Activated CD8-positive, alpha-beta T cell treated with anti-CD3 and anti-CD28 coated beads for 36 hours (primary cell): ENCODE measurements around the gene AUTS2. TPM values are rescaled to one million over a fixed set of nuclear protein-coding genes. Genes with fewer than 3 reads are reported as not detected.
"Not testable (repeated sequence)": the region's sequence is repeated elsewhere in the genome, so short reads cannot be mapped to it uniquely, and the experiment has no call there.

Source experiments
- ATAC-seq: fragments of 200-7000 bp; cut with Tn5 transposase; one replicate; pipeline ENCODE4 v1.10.0; 2021; ENCODE audit warnings: mild to moderate bottlenecking, moderate library complexity
- CTCF ChIA-PET: fragments of 350-600 bp; sonication (Branson Sonifier 250); formaldehyde crosslinking; loops from one replicate; lab custom pipeline; 2021; ENCODE audit warnings: antibody characterized with exemption; lab: Charles Lee
- POLR2A ChIA-PET: fragments of 350-600 bp; sonication (Branson Sonifier 250); formaldehyde crosslinking; loops from one replicate; lab custom pipeline; 2021; ENCODE audit warnings: antibody characterized with exemption; lab: Charles Lee
- DNase-seq: peaks from one replicate; pipeline ENCODE4 v3.0.0-alpha.2; 2020
- H3K27ac Mint-ChIP-seq: one replicate; pipeline ENCODE4 v1.8.0; 2021; ENCODE audit warnings: mild to moderate bottlenecking, mixed read lengths
- H3K27me3 Mint-ChIP-seq: one replicate; pipeline ENCODE4 v1.8.0; 2021; ENCODE audit warnings: mixed read lengths
- H3K36me3 Mint-ChIP-seq: one replicate; pipeline ENCODE4 v1.8.0; 2021; ENCODE audit warnings: low read depth, mixed read lengths
- H3K4me1 Mint-ChIP-seq: one replicate; pipeline ENCODE4 v1.8.0; 2021; ENCODE audit warnings: low read depth, mixed read lengths
- H3K4me3 Mint-ChIP-seq: one replicate; pipeline ENCODE4 v1.8.0; 2021; ENCODE audit warnings: mild to moderate bottlenecking, moderate library complexity, mixed read lengths
- H3K9me3 Mint-ChIP-seq: one replicate; pipeline ENCODE4 v1.8.0; 2021; ENCODE audit warnings: mixed read lengths
- intact Hi-C: fragments of 100-400 bp; cut with micrococcal nuclease; formaldehyde crosslinking; loops from one replicate; pipeline ENCODE4 v1.10.0; 2022
- total RNA-seq, 2 experiments: library from RNA; stranded (reverse); gene quantifications; one replicate each; pipeline ENCODE4 v1.2.3, GENCODE V29; 2021
- TF ChIP-seq, protein P1 (sequence below): fragments of 200-600 bp; IDR thresholded peaks from one replicate; pipeline ENCODE4 v1.8.0; 2022; ENCODE audit warnings: antibody characterized with exemption, mild to moderate bottlenecking

AUTS2 gene
- total RNA-seq, 2 experiments from 2014 or later: 3.1 to 3.3 TPM

DNA sequence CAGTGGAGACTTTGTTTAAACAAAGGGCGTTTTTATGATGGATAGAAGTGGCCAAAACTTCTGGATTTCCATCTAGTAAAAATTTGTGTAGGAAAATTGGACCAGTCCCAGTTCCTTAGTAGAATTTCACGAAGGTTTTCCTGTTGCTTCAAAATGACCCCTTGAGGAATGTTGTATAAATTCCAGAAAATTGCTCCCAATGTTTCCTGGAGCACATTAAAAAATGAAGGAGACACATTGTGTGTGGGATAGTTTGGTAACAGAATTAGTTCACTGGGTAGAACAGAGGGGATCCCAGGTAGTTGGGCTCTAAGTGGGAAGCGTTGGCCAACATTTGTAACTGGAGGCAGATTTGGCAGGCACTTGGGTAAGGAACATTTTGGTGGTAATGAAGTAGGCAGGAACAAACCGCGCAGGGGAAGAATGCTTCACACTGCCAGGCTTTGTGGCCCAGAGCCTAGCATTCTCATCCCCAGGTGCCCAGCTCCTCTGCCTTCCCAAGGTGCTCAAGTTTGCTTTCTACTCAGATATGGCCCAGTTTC, 758.6 kb downstream of the AUTS2 start:
- Mint-ChIP-seq H3K4me3 (no peak overlapping the region), H3K4me1 (peaks cover 4% of the 10 kb centered on the region), H3K36me3 (no peaks in the 10 kb centered on the region), H3K27ac (no peak overlapping the region), H3K27me3 (no peaks in the 10 kb centered on the region), H3K9me3 (no peaks in the 10 kb centered on the region)
- ChIA-PET POLR2A (no interaction called here), CTCF (no interaction called here)
- TF ChIP-seq, protein P1, sequence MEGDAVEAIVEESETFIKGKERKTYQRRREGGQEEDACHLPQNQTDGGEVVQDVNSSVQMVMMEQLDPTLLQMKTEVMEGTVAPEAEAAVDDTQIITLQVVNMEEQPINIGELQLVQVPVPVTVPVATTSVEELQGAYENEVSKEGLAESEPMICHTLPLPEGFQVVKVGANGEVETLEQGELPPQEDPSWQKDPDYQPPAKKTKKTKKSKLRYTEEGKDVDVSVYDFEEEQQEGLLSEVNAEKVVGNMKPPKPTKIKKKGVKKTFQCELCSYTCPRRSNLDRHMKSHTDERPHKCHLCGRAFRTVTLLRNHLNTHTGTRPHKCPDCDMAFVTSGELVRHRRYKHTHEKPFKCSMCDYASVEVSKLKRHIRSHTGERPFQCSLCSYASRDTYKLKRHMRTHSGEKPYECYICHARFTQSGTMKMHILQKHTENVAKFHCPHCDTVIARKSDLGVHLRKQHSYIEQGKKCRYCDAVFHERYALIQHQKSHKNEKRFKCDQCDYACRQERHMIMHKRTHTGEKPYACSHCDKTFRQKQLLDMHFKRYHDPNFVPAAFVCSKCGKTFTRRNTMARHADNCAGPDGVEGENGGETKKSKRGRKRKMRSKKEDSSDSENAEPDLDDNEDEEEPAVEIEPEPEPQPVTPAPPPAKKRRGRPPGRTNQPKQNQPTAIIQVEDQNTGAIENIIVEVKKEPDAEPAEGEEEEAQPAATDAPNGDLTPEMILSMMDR: no peak
- intact Hi-C loops: no loop called here
- DNase-seq (no peak), ATAC-seq (no peak)

DNA sequence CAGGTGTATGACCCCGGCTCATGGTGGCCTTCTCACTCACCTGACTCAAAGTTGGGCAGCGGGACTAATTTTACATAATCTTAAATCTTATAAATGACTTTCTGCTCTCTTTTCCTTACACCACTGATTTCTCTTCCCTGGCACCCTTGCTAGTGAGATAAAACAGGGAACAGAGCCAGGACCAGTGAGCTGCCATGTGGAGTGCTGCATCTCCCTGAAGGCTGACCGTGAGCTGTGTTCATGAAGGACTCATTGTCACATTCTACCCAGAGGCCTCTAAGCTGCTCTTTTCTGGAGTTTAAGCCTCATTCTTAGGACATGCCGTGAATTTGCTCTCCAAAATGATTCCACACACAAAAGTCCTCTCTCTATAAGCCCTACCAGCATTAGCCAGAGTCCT, 762.3 kb downstream of the AUTS2 start:
- Mint-ChIP-seq H3K27ac (no peak overlapping the region), H3K4me3 (no peak overlapping the region), H3K27me3 (peaks cover 6% of the 10 kb centered on the region), H3K9me3 (no peaks in the 10 kb centered on the region), H3K36me3 (no peaks in the 10 kb centered on the region), H3K4me1 (peaks cover 6% of the 10 kb centered on the region)
- TF ChIP-seq, protein P1: no peak
- DNase-seq (no peak), ATAC-seq (no peak)
- CTCF ChIA-PET: no interaction called here
- intact Hi-C loops: no loop called here
- POLR2A ChIA-PET: no interaction called here

DNA sequence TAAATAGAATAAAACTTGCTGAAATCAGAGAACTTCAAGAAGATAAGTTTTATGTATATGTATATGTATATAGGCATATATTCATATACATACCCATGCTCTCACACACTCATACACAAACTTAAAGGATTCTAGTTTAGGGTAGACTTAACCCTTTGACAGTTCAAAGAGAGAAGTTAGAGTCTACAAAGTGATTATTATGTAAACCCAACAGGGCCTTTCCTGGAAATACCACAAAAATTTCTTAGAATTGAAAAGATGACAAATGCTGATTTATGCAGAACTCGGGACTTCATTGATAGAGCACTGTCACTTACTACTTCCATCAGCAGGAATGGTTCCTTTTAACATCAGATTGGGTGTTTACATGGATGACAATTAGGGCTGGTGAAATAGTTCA, 763.5 kb downstream of the AUTS2 start:
- TF ChIP-seq, protein P1: no peak
- intact Hi-C loops: no loop called here
- H3K27ac Mint-ChIP-seq: no peak overlapping the region

GRCh38 chr7:70364393-70364792, 766.1 kb downstream of the AUTS2 start:
- intact Hi-C loops, ATAC-seq, H3K27ac Mint-ChIP-seq: not testable (repeated sequence)

More for the DNA sequence above, 763.5 kb downstream of the AUTS2 start:
- DNase-seq (no peak), ATAC-seq (peak; percentile 45)
- H3K9me3 Mint-ChIP-seq: no peaks in the 10 kb centered on the region
- H3K36me3 Mint-ChIP-seq: no peaks in the 10 kb centered on the region
- ChIA-PET POLR2A (no interaction called here), CTCF (no interaction called here)
- peaks cover 6% of the 10 kb centered on the region for H3K27me3 Mint-ChIP-seq
- H3K4me1 Mint-ChIP-seq: peaks cover 6% of the 10 kb centered on the region
- no peak overlapping the region for H3K4me3 Mint-ChIP-seq

DNA sequence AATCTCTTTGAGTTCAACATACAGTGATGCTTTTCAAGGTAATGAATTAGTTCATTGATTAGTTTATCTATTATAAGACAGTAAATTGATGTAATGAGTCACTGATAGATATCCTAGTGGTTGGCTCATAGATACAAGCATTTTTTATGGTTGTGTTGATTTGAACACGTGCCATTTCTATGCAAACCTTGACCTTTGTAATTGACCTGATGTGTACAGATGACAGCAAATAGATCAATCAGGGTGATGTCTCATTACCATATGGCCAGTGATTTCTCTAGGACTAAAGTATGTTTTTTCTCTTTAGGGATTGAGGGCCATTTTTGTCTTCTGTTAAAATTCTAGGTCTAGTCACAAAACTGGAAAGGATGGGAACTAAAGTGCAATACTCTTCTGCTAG, 773.4 kb downstream of the AUTS2 start:
- no peak overlapping the region for H3K27ac Mint-ChIP-seq
- H3K4me1 Mint-ChIP-seq: no peaks in the 10 kb centered on the region
- no peak for ATAC-seq
- DNase-seq: no peak
- no peaks in the 10 kb centered on the region for H3K36me3 Mint-ChIP-seq
- no peaks in the 10 kb centered on the region for H3K27me3 Mint-ChIP-seq
- intact Hi-C loops: no loop called here
- TF ChIP-seq, protein P1: no peak
- ChIA-PET POLR2A (no interaction called here), CTCF (no interaction called here)
- H3K4me3 Mint-ChIP-seq: no peak overlapping the region
- H3K9me3 Mint-ChIP-seq: no peaks in the 10 kb centered on the region

More at GRCh38 chr7:70364393-70364792, 766.1 kb downstream of the AUTS2 start:
- H3K4me1 Mint-ChIP-seq, H3K27me3 Mint-ChIP-seq, H3K9me3 Mint-ChIP-seq, H3K4me3 Mint-ChIP-seq, POLR2A ChIA-PET, H3K36me3 Mint-ChIP-seq, CTCF ChIA-PET, DNase-seq: not testable (repeated sequence)
